BLaER1 treated with 17β-estradiol and CSF1 and Interleukin-3, amounts not matched to agents 10 nM and 100 nM (cell line): ENCODE results near the gene KNG1.

Source experiments
- H3K27ac ChIP-seq, 11 experiments: shearing (Covaris generic); formaldehyde crosslinking; 2 replicates each; pipeline ENCODE4 v1.8.1; 2022
- H3K27me3 ChIP-seq, 11 experiments: shearing (Covaris generic); formaldehyde crosslinking; 2 replicates each; pipeline ENCODE4 v1.8.1; 2022
- H3K36me3 ChIP-seq, 11 experiments: shearing (Covaris generic); formaldehyde crosslinking; 2 replicates each; pipeline ENCODE4 v1.8.1; 2022
- H3K4me1 ChIP-seq, 10 experiments: shearing (Covaris generic); formaldehyde crosslinking; 2 replicates each; pipeline ENCODE4 v1.8.1; 2022
- H3K4me2 ChIP-seq, 11 experiments: shearing (Covaris generic); formaldehyde crosslinking; 2 replicates each; pipeline ENCODE4 v1.8.1; 2022
- H3K4me3 ChIP-seq, 10 experiments: shearing (Covaris generic); formaldehyde crosslinking; 2 replicates each; pipeline ENCODE4 v1.8.1; 2022
- H3K9ac ChIP-seq, 11 experiments: shearing (Covaris generic); formaldehyde crosslinking; 2 replicates each; pipeline ENCODE4 v1.8.1; 2022
- H3K9me3 ChIP-seq, 11 experiments: shearing (Covaris generic); formaldehyde crosslinking; replicated peaks in 1 of 11; 2 replicates each; pipeline ENCODE4 v1.8.1; 2022
- H4K20me1 ChIP-seq, 11 experiments: shearing (Covaris generic); formaldehyde crosslinking; 2 replicates each; pipeline ENCODE4 v1.8.1; 2022
- Cebpa-rat ChIP-seq, 11 experiments: shearing (Covaris generic); IDR thresholded peaks; 2 replicates each; pipeline ENCODE4 v1.8.1; 2022

The KNG1 gene

DNA sequence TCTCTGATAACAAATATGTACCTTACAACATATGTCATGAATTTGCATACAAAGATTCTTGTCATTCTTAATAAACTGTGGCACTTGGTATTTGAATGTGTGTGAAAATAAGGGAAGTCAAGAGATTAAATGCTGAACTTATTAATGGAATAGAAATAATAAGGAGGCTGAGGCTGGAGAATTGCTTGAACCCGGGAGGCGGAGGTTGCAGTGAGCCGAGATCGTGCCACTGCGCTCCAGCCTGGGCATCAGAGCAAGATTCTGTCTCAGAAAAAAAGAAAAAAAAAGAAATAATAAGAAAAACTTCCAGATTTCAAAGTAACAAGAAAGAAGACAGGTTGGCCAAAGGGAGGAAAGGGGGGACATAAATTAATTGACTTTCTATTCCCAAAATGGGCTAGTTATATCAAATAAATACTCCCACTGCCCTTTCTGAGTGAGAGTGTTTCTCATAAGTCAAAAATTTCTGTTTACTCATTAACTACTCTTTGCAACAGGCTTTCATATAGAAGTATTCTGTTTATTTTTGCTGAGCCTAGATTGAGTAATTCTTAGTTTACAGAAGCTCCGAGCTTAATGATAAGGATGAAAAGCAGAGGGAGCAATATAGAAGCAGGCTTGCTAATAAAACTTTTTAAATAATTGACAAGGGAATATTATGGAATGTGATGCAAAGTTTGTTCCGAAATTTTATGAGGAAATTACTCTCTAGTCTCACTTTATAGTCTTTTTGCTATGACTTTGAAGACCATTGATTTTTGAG is 25.6 kb downstream of the KNG1 start:
- no peak overlapping the region for H3K4me3 ChIP-seq
- no peaks in the 10 kb centered on the region for H3K27me3 ChIP-seq
- TF ChIP-seq Cebpa-rat (IDR thresholded peaks at IDR 0.05) = no peak
- no peak overlapping the region for H3K4me2 ChIP-seq
- H4K20me1 ChIP-seq = no peaks in the 10 kb centered on the region
- no peak overlapping the region for H3K27ac ChIP-seq
- H3K36me3 ChIP-seq = no peaks in the 10 kb centered on the region
- H3K4me1 ChIP-seq = peaks cover 14 to 24% (median 18%) of the 10 kb centered on the region in 10 experiments
- H3K9ac ChIP-seq = no peak overlapping the region
- peaks cover 0 to 13% (median 0%) of the 10 kb centered on the region in 11 experiments; a peak in 4 of 22 replicates for H3K9me3 ChIP-seq

DNA sequence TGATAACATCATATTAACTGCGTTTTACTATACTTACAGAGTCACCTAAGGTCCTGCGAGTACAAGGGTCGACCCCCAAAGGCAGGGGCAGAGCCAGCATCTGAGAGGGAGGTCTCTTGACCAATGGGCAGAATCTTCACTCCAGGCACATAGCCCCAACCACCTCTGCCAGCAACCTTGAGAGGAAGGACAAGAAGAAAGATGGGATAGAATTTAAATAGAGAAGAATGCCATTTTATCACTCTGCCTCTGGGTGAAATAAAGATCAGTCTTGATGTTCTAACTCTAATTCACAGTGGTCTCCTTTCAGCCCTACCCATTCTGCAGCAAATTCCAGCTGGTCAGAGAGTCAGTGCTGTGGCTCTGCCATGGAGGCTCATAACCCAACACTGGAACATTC is 26.5 kb downstream of the KNG1 start:
- Histone ChIP-seq H3K4me1 (peaks cover 14 to 24% (median 18%) of the 10 kb centered on the region in 10 experiments), H3K4me2 (peak overlapping the region in 2 of 11 experiments; percentile 25 to 72; a peak in 3 of 22 replicates), H3K9me3 (peaks cover 0 to 13% (median 0%) of the 10 kb centered on the region in 11 experiments; a peak in 4 of 22 replicates), H3K9ac (no peak overlapping the region), H3K27ac (no peak overlapping the region), H4K20me1 (no peaks in the 10 kb centered on the region), H3K4me3 (no peak overlapping the region), H3K36me3 (no peaks in the 10 kb centered on the region), H3K27me3 (no peaks in the 10 kb centered on the region)
- no peak for TF ChIP-seq Cebpa-rat (IDR thresholded peaks at IDR 0.05)

DNA sequence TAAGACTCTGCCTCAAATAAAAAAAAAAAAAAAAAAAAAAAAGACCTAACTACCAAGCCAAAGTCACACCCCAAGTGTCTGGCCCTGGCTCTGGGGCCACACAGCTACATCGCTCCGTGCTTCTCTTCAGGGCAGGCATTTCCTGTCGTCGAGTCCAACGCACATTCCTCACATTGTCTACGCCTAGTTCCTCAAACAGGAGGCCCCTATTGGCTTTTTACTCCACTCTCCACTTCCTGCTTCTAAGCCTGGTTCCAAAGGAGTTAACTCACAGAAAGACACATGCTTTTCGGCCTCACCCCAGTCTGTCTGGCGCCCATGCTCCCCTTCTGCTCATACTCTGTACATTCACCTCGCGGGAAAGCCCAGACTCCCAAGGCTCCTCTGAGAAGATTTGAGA is 28.8 kb downstream of the KNG1 start:
- H3K4me3 ChIP-seq = no peak overlapping the region
- no peak for TF ChIP-seq Cebpa-rat (IDR thresholded peaks at IDR 0.05)
- peaks cover 4 to 24% (median 7%) of the 10 kb centered on the region in 10 experiments; a peak in 15 of 20 replicates for H3K4me1 ChIP-seq
- no peaks in the 10 kb centered on the region for H4K20me1 ChIP-seq
- no peaks in the 10 kb centered on the region for H3K27me3 ChIP-seq
- H3K27ac ChIP-seq = peak overlapping the region in 5 of 11 experiments; percentile 44 to 66 (median 49); a peak in 8 of 22 replicates
- no peaks in the 10 kb centered on the region for H3K36me3 ChIP-seq
- peaks cover 0 to 13% (median 0%) of the 10 kb centered on the region in 11 experiments; a peak in 4 of 22 replicates for H3K9me3 ChIP-seq
- H3K4me2 ChIP-seq = peak overlapping the region in 10 of 11 experiments; percentile 4 to 52 (median 28); a peak in 14 of 22 replicates
- H3K9ac ChIP-seq = no peak overlapping the region

DNA sequence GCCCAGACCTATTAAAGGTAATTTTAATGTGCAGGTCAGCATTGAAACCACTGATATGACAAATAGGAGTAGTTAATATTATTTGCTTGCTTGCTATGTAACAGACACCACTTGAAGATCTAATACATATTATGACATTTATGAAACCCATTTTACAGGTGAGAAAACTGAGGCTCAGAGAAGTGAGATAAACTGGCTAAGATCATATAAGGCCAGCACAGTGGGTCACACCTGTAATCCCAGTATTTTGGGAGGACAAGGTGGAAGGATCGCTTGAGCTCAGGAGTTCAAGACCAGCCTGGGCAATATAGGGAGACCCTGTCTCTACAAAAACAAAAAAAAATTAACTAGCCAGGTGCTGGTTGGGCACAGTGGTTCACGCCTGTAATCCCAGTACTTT is 33.2 kb downstream of the KNG1 start:
- Histone ChIP-seq H3K4me2 (no peak overlapping the region), H3K27ac (no peak overlapping the region), H4K20me1 (no peaks in the 10 kb centered on the region), H3K4me3 (no peak overlapping the region), H3K9me3 (peaks cover 0 to 9% (median 0%) of the 10 kb centered on the region in 11 experiments; a peak in 4 of 22 replicates), H3K4me1 (peaks cover 4 to 12% (median 7%) of the 10 kb centered on the region in 10 experiments; a peak in 15 of 20 replicates), H3K27me3 (no peaks in the 10 kb centered on the region), H3K9ac (no peak overlapping the region), H3K36me3 (no peaks in the 10 kb centered on the region)
- no peak for TF ChIP-seq Cebpa-rat (IDR thresholded peaks at IDR 0.05)

DNA sequence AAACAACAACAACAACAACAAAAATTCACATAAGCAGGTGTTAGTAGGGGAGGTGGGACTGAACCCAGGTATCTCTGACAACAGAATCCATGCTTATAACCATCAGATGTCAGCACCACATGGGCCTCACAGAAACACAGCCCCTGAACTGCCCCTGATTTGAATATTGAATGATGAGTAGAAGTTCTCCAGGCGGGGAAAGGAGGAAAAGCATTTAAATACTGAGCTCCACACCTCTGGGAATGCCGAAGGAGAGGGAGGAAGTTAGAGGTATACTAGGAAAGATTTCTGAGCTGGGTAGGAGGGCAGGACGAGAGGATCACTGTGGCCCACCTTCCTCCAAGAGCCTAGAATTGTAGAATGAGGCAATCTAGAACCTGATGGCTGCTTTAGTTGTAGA is 34.3 kb downstream of the KNG1 start:
- Histone ChIP-seq H3K9me3 (no peaks in the 10 kb centered on the region), H3K4me2 (no peak overlapping the region), H3K36me3 (no peaks in the 10 kb centered on the region), H3K27ac (no peak overlapping the region), H3K4me1 (peaks cover 0 to under 1% (median 0%) of the 10 kb centered on the region in 10 experiments; a peak in 2 of 20 replicates), H3K9ac (no peak overlapping the region), H3K4me3 (no peak overlapping the region), H3K27me3 (no peaks in the 10 kb centered on the region), H4K20me1 (no peaks in the 10 kb centered on the region)
- no peak for TF ChIP-seq Cebpa-rat (IDR thresholded peaks at IDR 0.05)

DNA sequence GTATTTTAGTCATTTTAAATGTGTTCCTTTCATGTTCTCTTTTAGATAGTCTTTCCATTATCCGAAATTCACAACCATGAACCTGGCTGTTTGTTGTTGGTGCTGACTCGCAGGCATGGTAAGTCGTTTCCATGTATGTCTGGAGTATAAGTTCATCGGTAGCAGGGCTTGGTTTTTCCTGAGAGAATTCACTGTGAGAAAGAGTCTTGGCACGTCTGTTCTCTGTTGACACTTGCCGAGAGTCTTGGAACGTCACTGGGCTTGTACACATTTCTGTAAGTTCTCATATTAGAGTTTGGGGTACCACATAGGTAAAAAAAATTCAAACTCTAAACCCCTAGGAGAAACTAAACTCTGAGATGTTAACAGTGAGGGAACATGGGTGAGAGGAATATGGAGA is 36.8 kb downstream of the KNG1 start:
- Histone ChIP-seq H4K20me1 (no peaks in the 10 kb centered on the region), H3K27me3 (no peaks in the 10 kb centered on the region), H3K9me3 (no peaks in the 10 kb centered on the region), H3K4me1 (no peaks in the 10 kb centered on the region; a peak in 1 of 20 replicates), H3K4me2 (no peak overlapping the region), H3K9ac (no peak overlapping the region), H3K27ac (no peak overlapping the region), H3K4me3 (no peak overlapping the region), H3K36me3 (no peaks in the 10 kb centered on the region)
- TF ChIP-seq Cebpa-rat (IDR thresholded peaks at IDR 0.05) = no peak

DNA sequence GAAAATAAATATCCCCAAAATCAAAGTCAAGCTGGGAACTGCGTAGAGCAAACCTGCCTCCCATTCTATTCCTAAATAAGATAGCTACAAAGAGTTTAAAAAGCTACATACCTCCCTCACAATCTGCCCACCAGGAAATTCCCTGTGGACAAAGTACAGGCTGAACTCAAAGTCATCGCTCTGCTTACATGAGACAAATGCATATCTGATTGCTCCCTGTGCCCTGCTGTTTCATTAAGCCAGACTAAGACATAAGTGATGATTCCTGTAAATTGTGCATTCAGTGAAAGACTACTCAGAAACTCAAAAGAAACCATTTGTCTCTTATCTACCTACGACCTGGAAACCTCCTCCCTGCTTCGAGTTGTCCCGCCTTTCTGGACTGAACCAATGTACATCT is 37.7 kb downstream of the KNG1 start:
- H3K36me3 ChIP-seq = no peaks in the 10 kb centered on the region
- H3K9me3 ChIP-seq = no peaks in the 10 kb centered on the region
- TF ChIP-seq Cebpa-rat (IDR thresholded peaks at IDR 0.05) = no peak
- H3K27ac ChIP-seq = no peak overlapping the region
- H3K4me1 ChIP-seq = no peaks in the 10 kb centered on the region; a peak in 1 of 20 replicates
- H3K27me3 ChIP-seq = no peaks in the 10 kb centered on the region
- no peak overlapping the region for H3K4me3 ChIP-seq
- H4K20me1 ChIP-seq = no peaks in the 10 kb centered on the region
- no peak overlapping the region for H3K4me2 ChIP-seq
- no peak overlapping the region for H3K9ac ChIP-seq

DNA sequence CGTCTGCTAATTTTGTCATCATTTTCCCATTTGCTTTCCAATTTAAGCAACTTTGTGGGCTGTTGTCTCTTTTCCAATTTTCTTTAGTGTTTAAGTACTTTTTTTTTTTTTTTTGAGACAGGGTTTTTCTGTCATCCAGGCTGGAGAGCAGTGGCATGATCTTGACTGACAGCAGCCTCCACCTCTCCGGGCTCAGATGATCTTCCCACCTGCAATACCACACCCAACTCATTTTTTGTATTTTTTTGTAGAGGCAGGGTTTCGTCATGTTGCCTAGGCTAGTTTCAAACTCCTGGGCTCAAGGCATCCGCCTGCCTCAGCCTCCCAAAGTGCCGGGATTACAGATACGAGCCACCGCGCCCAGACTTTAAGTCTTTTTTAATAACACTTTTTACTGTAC is 40.1 kb downstream of the KNG1 start:
- Histone ChIP-seq H3K27ac (no peak overlapping the region), H3K4me1 (no peaks in the 10 kb centered on the region; a peak in 1 of 20 replicates), H3K9me3 (no peaks in the 10 kb centered on the region), H3K36me3 (no peaks in the 10 kb centered on the region), H4K20me1 (no peaks in the 10 kb centered on the region), H3K27me3 (no peaks in the 10 kb centered on the region), H3K9ac (no peak overlapping the region), H3K4me3 (no peak overlapping the region), H3K4me2 (no peak overlapping the region)
- no peak for TF ChIP-seq Cebpa-rat (IDR thresholded peaks at IDR 0.05)

DNA sequence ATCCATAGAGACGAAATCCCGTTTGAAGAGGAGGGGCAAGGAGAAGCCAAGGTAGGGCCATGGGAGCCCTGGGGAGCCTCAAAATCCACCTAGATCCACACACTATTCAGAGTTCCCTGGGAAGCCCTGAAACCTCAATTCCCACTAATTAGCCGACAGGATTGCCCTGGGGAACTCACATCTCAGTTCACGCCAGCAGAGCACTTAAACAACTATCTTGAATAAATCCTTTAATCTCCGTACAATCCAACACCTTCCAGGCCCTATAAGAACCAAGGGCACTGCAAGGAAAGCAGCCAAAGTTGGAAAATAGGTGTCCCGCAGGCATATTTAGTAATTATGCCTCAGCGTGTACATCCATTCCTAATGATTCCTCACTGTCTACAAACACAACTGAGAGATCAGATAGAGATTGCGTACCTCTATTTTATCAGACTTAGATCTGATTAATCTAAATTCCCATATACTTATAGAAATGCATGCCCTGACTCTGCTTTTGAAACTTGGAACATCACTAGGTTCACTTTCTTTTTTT is 40.6 kb downstream of the KNG1 start:
- no peaks in the 10 kb centered on the region for H3K36me3 ChIP-seq
- no peak overlapping the region for H3K4me3 ChIP-seq
- no peaks in the 10 kb centered on the region for H4K20me1 ChIP-seq
- H3K4me2 ChIP-seq = no peak overlapping the region
- H3K27ac ChIP-seq = no peak overlapping the region
- no peaks in the 10 kb centered on the region; a peak in 1 of 20 replicates for H3K4me1 ChIP-seq
- H3K9me3 ChIP-seq = no peaks in the 10 kb centered on the region
- H3K27me3 ChIP-seq = no peaks in the 10 kb centered on the region
- no peak overlapping the region for H3K9ac ChIP-seq
- no peak for TF ChIP-seq Cebpa-rat (IDR thresholded peaks at IDR 0.05)
